Endothelial cell of umbilical vein (primary cell): ENCODE results near the gene DCX. TPM values are rescaled to one million over a fixed set of nuclear protein-coding genes. Genes with fewer than 3 reads are reported as not detected.

Experiments used
- BruUV-seq: library from RNA; stranded (reverse); fragments of 400-500 nt; replicated peaks from 2 replicates; lab custom pipeline; 2021; lab: Mats Ljungman, UMichigan
- CTCF ChIA-PET: fragments of 300-600, 350-600 bp; sonication (Branson Sonifier 250); formaldehyde crosslinking; loops from one replicate; lab custom pipeline; 2021; ENCODE audit warnings: antibody characterized with exemption, inconsistent platforms; lab: Charles Lee
- POLR2A ChIA-PET: fragments of 300-600, 350-600 bp; sonication (Branson Sonifier 250); formaldehyde crosslinking; loops from one replicate; lab custom pipeline; 2021; ENCODE audit warnings: antibody characterized with exemption, inconsistent platforms; lab: Charles Lee
- DNase-seq: peaks from one replicate; pipeline ENCODE4 v3.0.0-alpha.2; 2011; ENCODE audit warnings: low read depth, low spot score
- FAIRE-seq: peaks from 2 replicates; lab custom pipeline; 2011; peaks lifted over from hg19 to GRCh38; lab: Jason Lieb, UNC
- H2AFZ ChIP-seq: 2 replicates; pipeline ENCODE4 v1.6.0; 2012; ENCODE audit warnings: low read depth, low read length, control low read depth, inconsistent platforms
- H3K27ac ChIP-seq: 2 replicates; pipeline ENCODE4 v1.5.1; 2011; ENCODE audit warnings: low read depth, mild to moderate bottlenecking, control low read depth, low read length, moderate library complexity; ENCODE audit not compliant: insufficient read depth
- H3K27me3 ChIP-seq, 2 experiments: 2 replicates each; pipeline versions ENCODE4 v1.6.0 to v1.6.1; 2011; ENCODE audit warnings: low read length in 2 of 2, mixed read lengths in 1 of 2; ENCODE audit not compliant: control insufficient read depth in 2 of 2, insufficient read depth in 2 of 2
- H3K36me3 ChIP-seq, 2 experiments: 2 replicates in 1 of 2; 3 replicates in 1 of 2; pipeline ENCODE4 v1.5.1; 2011; ENCODE audit warnings: low read length in 2 of 2, mild to moderate bottlenecking in 1 of 2, moderate library complexity in 1 of 2; ENCODE audit not compliant: control insufficient read depth in 2 of 2, insufficient read depth in 2 of 2; ENCODE audit errors: extremely low read depth in 1 of 2
- H3K4me1 ChIP-seq: 3 replicates; pipeline ENCODE4 v1.5.1; 2011; ENCODE audit warnings: mild to moderate bottlenecking, low read length; ENCODE audit not compliant: control insufficient read depth, insufficient read depth; ENCODE audit errors: extremely low read depth
- H3K4me2 ChIP-seq: 2 replicates; pipeline ENCODE4 v1.6.1; 2011; ENCODE audit warnings: low read length, control low read depth, mixed read lengths; ENCODE audit not compliant: insufficient read depth
- H3K4me3 ChIP-seq, 3 experiments: fragments of 200-600 bp in 1 of 3; sonication (generic), shearing (Covaris generic) in 1 of 3; replicated peaks in 1 of 3; 2 replicates each; pipeline ENCODE4 v1.5.1; 2011 to 2016; ENCODE audit warnings: control low read depth in 3 of 3, low read length in 3 of 3, mild to moderate bottlenecking in 2 of 3, inconsistent platforms in 1 of 3, low read depth in 1 of 3, moderate library complexity in 1 of 3; ENCODE audit not compliant: insufficient read depth in 1 of 3
- H3K79me2 ChIP-seq: 2 replicates; pipeline ENCODE4 v1.6.0; 2012; ENCODE audit warnings: low read length, inconsistent platforms; ENCODE audit not compliant: control insufficient read depth, insufficient read depth
- H3K9ac ChIP-seq: replicated peaks from 2 replicates; pipeline ENCODE3; 2011; ENCODE audit warnings: low read length, control low read depth; ENCODE audit not compliant: insufficient read depth; ENCODE audit errors: extremely low read depth
- H3K9me1 ChIP-seq: replicated peaks from 3 replicates; pipeline ENCODE4 v1.6.0; 2011; ENCODE audit warnings: mild to moderate bottlenecking, low read length; ENCODE audit not compliant: control insufficient read depth, insufficient read depth; ENCODE audit errors: extremely low read depth
- H3K9me3 ChIP-seq: replicated peaks from 2 replicates; pipeline ENCODE4 v1.5.1; 2012; ENCODE audit warnings: low read length, inconsistent platforms; ENCODE audit not compliant: control insufficient read depth, insufficient read depth
- H4K20me1 ChIP-seq: replicated peaks from 2 replicates; pipeline ENCODE3; 2011; ENCODE audit warnings: mild to moderate bottlenecking, low read length; ENCODE audit not compliant: control insufficient read depth, insufficient read depth; ENCODE audit errors: extremely low read depth
- CTCF ChIP-seq, 2 donors: IDR thresholded peaks; 1 replicate in 1 of 2; 2 replicates in 1 of 2; pipeline ENCODE4 v1.5.1; 2011; ENCODE audit warnings: low read length in 2 of 2, mild to moderate bottlenecking in 2 of 2, moderate library complexity in 2 of 2, control low read depth in 1 of 2, inconsistent platforms in 1 of 2, low read depth in 1 of 2; ENCODE audit not compliant: insufficient read depth in 1 of 2; ENCODE audit errors: extremely low read depth in 1 of 2
- EZH2 ChIP-seq: IDR thresholded peaks from 2 replicates; pipeline ENCODE4 v1.6.1; 2012; ENCODE audit warnings: borderline replicate concordance, low read depth, mild to moderate bottlenecking, moderate library complexity, low read length, inconsistent platforms; ENCODE audit not compliant: severe bottlenecking
- FOS ChIP-seq: IDR thresholded peaks from 2 replicates; pipeline ENCODE4 v1.6.1; 2011; ENCODE audit warnings: mild to moderate bottlenecking, low read length, moderate library complexity, borderline replicate concordance; ENCODE audit not compliant: insufficient read depth
- GATA2 ChIP-seq: IDR thresholded peaks from 2 replicates; pipeline ENCODE4 v1.7.0; 2011; ENCODE audit warnings: low read depth, mild to moderate bottlenecking, moderate library complexity, mixed read lengths, low read length; ENCODE audit not compliant: insufficient read length, insufficient read depth
- MYC ChIP-seq: IDR thresholded peaks from one replicate; pipeline ENCODE4 v1.6.1; 2011; ENCODE audit warnings: mild to moderate bottlenecking, low read depth, low read length
- POLR2A ChIP-seq: IDR thresholded peaks from 2 replicates; pipeline ENCODE4 v1.6.1; 2012; ENCODE audit warnings: low read depth, mild to moderate bottlenecking, control low read depth, low read length
- dilution Hi-C: fragments of 300-500 bp; cut with MboI; formaldehyde crosslinking; loops from one replicate; pipeline ENCODE4 v1.15.0; 2019; ENCODE audit warnings: low sequenced_read_pairs; ENCODE audit not compliant: extremely low pct_ligation_motif_present
- intact Hi-C: fragments of 100-400 bp; cut with micrococcal nuclease; formaldehyde crosslinking; loops from one replicate; pipeline ENCODE4 v1.10.0; 2022
- polyA plus RNA-seq, 4 experiments: library from polyadenylated mRNA; depleted of rRNA in 3 of 4; stranded (reverse) in 3 of 4; unstranded in 1 of 4; fragments of >200 nt; gene quantifications; 2 replicates each; pipeline versions ENCODE4 v1.2.1 to v1.2.3, GENCODE V29; 2011 to 2012; ENCODE audit warnings: missing spikeins in 1 of 4
- total RNA-seq: library from RNA; stranded (reverse); gene quantifications from 2 replicates; pipeline ENCODE4 v1.2.3, GENCODE V29; 2021
- TF ChIP-seq, protein P1 (sequence below): IDR thresholded peaks from 2 replicates; pipeline ENCODE4 v1.6.1; 2011; ENCODE audit not compliant: insufficient read depth, insufficient read length

The DCX gene
- total and polyA plus RNA-seq, 2 donors (not counting 3 experiments of a cell fraction or from before 2014, with no cell fraction given): not detected

DNA sequence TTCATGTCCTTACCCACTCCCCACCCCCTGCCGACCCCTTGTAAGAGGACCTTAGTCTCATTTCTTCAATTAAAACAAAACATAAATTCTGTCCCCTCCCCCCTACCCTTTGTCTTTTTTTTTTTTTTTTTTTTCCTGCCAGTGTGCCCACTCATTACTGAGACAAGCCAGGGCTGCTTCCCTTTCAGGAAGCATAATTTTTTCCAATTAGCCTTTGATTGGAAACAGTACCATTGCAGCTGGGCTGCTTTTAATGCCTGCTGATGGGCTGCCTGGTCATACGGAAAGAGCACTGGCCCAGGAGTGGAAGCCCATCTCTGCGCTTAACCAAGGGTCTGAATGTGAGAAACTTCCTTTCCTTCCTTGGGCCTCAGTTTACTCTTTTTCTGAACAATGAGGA, 123.2 kb downstream of the DCX start:
- ChIA-PET POLR2A (no interaction called here), CTCF (no interaction called here)
- no TSS peak for BruUV-seq
- Histone ChIP-seq H3K9me3 (no peaks in the 10 kb centered on the region), H3K27ac (no peak overlapping the region), H3K27me3 (no peaks in the 10 kb centered on the region), H3K4me3 (no peak overlapping the region), H3K79me2 (no peaks in the 10 kb centered on the region), H3K9me1 (no peaks in the 10 kb centered on the region), H3K9ac (no peak overlapping the region), H4K20me1 (no peaks in the 10 kb centered on the region), H3K4me2 (no peak overlapping the region), H3K4me1 (no peaks in the 10 kb centered on the region), H2AFZ (no peak overlapping the region), H3K36me3 (no peaks in the 10 kb centered on the region)
- no peak for DNase-seq
- TF ChIP-seq GATA2 (no peak), CTCF (IDR thresholded peaks at IDR 0.05; ENCODE audit: extremely low read depth in 1 of 2, insufficient read depth in 1 of 2, low read depth in 1 of 2, low read length in 2 of 2) (no peak), EZH2 (no peak), FOS (no peak), MYC (no peak), POLR2A (no peak)
- TF ChIP-seq, protein P1, sequence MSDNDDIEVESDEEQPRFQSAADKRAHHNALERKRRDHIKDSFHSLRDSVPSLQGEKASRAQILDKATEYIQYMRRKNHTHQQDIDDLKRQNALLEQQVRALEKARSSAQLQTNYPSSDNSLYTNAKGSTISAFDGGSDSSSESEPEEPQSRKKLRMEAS: no peak
- no peak for FAIRE-seq
- intact Hi-C loops (no loop called here), dilution Hi-C loops (no loop called here)
